SK-MEL-5 (cell line): ENCODE data around the gene NXPH1. TPM values are rescaled to one million over a fixed set of nuclear protein-coding genes. Genes with fewer than 3 reads are reported as not detected.

Experiments used
- total RNA-seq: library from RNA; depleted of rRNA; stranded (reverse); fragments of >200 nt; shearing (Covaris generic); gene quantifications from 2 replicates; pipeline ENCODE4 v1.2.3, GENCODE V29; 2014; rRNA removed

Gene NXPH1
- total RNA-seq, 1 experiment from 2014 or later = not detected

Other genes starting within 250 kb of the NXPH1 start
- gene ICA1, start 171.4 kb upstream of the NXPH1 start, total RNA-seq = 1.7 and 2.3 TPM in 2 replicates